CD1c-positive myeloid dendritic cell (primary cell): ENCODE results near the gene OVAAL.

Source experiments
- DNase-seq: peaks from one replicate; pipeline ENCODE4 v3.0.0-alpha.2; 2016; ENCODE audit errors: extremely low spot score

Gene OVAAL

DNA sequence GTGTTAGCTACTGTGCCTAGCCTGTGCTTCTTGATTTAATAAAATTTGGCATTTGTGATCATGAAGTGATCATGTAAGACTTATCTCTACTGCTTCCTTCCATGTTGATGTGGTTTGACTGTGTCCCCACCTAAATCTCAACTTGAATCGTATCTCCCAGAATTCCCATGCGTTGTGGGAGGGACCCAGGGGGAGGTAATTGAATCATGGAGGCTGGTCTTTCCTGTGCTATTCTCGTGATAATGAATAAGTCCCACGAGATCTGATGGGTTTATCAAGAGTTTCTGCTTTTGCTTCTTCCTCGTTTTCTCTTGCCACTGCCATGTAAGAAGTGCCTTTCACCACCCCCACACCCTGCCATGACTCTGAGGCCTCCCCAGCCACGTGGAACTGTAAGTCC is at the start of gene OVAAL:
OVAAL (plus strand) TSS at position 301 of the 400 bp plus-strand sequence.
- no peak for DNase-seq

DNA sequence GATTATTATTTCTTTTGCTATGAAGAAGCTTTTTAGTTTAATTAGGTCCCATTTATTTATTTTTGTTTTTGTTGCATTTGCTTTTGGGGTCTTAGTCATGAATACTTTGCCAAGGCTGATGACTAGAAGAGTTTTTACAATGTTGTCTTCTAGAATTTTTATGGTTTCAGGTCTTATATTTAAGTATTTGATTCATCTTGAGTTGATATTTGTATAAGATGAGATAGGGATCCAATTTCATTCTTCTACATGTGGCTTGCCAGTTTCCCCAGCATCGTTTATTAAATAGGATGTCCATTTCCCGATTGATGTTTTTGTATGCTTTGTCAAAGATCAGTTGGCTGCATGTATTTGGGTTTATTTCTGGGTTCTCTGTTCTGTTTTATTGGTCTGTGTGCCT is 47.9 kb upstream of the OVAAL start:
- no peak for DNase-seq

DNA sequence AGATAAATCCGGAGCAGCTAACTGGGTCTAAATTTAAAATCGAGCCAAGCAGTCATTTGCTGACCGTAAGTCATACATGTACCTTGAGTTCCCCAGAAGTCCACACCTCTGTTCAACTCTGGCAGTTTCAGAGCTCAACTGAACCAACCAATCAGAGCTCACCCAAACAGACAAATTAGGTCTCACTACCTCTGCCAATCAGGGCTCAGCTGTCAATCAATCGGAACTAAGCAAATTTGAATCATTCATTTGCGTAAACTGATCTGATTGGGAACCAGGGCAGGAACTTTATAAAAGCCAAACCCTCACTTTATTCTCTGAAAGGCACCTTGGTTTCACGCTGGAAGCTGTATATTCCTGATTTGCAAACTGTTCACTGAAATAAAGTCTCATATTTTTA is 45.2 kb upstream of the OVAAL start:
- DNase-seq = no peak

DNA sequence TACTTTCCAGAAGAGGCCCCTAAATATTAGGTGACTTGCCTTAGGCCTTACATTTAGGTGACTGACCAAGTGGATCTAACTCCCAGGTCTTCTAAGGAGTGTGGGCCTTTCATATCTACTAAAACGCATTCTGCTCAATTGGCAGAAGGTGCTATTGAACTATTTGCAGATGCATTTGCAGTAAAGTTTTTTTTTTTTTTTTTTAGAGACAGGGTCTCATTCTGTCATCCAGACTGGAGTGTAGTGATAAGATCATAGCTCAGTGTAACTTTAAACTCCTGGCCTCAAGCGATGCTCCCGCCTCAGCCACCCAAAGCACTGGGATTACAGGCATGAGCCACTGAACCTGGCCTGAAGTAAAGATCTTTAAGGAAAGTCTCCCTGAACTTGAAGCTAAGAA is 43.4 kb upstream of the OVAAL start:
- no peak for DNase-seq

DNA sequence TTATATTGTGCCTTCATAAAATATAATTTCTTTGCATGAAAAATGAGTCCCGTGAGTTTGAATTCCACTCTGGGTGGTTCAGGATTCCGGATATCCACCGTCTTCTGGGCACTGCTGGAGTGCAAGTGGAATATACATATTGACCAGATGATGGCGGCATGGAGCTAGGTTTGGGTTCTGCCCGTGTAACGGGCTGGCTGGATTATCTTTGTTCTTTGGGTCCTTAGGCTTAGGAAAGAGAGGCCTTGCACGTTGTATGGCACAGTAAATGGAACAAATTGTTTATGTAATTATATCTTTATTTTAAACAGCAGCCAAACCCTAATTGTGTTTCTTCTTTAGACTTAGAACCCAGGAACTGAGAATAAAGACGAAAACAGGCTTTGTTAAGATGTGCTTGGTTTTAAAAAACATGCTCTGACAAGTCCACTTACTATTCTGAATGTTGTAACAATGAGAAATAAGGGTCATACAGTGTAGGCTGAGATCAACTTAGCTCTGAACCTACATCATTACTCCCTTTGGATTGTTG is 42.8 kb upstream of the OVAAL start:
- DNase-seq = peak; percentile 70

DNA sequence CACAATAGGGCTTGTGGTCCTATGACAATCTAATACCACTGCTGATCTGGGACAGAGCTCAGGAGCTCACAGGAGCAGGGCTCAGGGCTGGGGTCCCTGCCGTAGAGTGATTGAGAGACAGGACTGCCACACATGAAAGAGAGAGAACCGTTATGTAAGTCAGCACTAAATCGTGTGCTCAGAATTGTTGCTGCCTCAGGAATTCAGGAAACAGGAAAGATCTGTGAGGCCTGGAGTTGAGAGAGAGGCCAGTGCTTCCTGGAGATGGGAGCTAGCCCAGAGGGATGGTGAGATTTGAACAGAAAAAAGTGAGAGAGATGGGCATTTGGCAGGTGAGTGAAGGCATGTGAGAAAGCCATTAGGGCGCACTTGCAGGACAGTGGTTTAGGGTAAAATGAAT is 38.9 kb upstream of the OVAAL start:
- no peak for DNase-seq

DNA sequence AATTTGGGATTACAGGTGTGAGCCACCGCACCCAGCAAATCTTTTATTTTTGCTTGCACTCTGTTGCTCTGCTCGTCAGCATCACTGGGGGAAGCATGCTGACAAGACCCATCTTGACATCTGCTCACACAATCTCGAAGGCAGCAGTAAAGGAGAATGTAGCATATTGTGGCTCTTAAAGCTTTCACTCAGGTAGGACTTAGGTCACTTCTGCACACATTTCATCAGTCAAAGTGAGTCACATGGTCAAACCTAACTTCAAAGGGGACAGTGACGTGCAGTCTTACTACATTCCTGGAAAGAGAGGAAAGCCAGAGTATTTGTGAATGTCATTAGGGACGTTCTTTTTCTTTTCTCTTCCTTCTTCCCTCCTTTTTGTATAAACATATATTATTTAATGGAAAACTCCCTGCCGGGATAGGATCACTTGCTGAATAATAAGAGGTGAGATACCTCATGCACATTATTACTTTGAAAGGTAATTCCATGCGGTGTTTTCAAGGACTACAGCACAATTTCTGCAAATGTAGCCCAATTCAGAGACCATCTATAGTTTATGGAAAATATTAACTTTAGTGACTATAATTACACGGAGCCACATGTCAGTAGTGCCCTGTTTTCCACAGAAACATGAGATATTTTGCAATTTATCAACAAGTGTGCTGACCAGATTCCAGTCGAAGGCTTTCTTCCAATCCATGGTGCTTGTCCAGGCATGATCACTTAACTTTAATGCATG is 37.1 kb upstream of the OVAAL start:
- no peak for DNase-seq

DNA sequence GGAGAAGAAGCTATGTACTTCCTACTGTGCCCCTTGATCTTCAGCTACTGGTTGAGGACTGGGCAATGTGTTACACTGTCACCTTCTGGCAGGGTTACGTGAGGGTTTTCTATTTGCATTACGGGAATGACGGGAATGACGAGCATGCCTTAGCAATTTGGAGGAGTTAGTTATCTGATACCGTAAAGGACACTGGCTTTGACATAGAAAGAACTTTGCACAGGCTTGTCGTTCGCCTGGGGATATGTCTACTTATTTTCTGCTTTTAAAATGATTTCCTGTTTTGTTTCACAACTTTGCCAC is 36.6 kb upstream of the OVAAL start:
- DNase-seq = no peak

DNA sequence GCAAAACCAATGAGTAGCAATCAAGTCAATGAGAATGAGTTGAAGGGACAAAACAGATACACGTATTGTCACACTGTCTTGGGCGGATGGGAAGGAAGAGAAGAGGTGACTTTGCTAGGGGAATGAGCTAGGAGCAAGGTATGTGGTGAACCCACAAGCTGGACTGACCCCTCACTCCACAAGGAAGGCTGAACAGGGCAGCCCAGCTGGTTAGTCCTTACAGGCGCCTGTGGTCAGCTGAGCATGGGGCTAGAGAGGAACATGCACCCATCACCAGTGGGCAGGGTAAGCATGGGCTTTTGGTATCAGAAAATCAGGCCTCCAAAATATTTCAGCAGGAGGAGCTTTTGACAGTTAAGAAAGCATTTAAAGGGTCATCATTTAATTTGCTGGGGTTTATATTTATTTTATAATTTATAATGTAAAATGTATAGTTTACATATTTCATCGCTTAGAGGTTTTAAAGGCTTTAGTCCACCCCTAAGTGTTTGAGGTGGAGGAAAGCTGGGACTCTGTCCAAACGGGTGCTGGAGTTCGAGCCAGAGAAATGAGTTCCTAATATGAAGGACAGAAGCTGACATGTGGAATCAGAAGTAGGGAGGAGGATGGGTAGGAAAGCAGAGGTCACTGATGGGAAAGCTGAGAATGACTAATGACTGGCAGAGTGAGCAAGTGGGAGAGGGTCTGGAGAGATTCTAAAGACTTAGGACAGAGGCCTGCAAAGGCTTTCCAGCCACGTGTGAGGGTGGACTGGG is 34.4 kb upstream of the OVAAL start:
- no peak for DNase-seq

DNA sequence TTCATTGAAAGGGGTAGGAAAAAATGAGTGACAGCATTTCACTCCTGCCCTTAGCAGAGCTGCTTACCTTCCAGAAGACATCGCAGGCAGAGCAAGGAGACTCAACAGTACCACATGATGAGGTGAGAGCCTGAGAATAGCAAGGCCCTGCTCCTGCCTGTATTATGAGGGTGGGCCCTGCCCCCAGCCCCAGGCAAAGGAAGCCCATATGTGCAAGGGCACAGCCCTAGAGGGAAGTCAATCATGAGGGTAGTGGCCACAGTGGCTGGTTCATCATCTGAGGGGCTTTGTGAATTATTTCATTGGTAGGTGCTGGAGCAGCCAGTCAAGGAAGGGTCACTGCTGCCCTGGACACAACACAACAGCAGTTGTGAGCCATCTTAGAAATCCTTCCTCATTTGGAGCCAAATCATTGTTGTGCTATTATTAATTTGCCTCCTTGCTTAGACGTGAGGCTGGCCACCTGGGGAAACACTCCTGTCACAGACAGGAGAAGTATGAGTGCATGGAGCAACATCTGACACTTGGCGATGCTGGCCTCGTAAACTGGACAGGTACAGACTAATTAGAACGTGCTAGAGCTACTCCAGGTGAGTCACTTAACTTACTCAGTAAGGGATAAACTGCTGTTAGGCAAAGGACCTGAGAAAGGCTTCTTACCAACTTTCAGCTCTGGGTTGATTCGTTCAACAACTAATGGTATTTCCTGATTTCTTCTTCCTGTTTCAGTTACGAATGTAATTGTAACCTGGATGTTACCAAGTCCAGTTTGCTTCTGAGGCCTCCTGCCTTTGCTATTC is 33.6 kb upstream of the OVAAL start:
- no peak for DNase-seq

DNA sequence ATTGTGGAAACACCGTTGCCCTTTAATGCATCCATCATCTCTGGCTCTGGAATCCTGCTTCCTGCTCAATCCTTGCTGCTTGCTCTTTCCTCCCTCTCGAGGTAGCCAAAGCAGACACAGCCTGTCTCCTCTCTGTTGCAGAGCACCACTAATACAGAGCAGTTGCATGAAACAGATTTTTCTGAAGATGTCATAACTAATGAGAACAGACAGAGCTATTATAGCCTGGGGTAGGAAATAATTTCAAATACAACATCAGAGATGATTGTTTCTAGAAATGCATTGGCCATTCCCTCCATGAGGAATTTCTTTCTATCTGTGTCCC is 33.1 kb upstream of the OVAAL start:
- no peak for DNase-seq

DNA sequence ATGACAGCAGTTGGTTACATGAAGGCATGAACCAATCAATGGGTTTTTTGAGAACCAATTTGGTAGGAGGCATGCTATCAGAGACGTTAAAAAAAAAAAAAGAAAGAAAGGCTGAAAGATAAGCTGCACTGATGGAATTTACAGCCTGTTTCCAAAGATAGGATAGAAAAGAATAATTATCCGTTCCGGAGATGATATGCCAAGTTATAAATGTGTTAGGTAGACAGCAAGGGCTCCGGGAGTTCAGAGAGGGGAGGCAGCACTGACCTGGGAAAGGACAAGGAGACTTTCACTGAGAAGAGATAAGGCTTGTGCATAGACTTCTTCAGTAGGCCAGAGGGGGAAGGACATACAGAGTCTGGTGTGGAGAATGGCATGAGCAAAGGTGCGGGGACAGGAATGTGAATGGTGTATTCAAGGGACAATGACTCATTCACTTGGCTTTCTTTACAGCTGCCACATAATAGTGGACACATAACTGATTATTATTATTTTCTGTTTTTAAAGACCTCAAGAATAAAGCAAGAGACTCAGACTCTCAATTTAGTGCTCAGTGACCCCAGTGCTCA is 31.6 kb upstream of the OVAAL start:
- DNase-seq = no peak

DNA sequence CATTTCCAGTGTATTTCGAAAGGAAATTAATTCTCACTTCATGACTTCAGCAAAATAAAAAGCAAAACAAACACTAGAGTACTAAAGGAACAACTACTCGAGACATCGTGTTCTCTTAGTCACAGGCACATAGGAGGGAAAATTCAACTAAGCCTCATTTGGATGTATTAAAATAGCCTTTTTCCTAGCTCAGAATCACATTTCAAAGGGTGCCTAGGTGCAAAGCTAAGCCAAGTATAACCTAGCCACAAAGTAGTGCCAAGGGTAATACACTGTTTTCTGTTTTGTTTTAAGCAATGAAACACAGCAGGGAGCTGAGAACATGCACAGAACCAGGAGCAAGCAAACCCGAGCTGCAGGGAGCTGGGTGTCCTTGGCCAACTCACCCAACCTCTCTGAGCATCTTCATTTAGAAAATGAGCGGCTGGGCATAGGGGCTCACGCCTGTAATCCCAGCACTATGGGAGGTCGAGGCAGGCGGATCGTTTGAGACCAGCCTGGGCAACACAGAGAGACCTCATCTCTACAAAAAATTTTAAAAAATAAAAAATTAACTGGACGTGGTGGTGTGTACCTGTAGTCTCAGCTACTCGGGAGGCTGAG is 29.8 kb upstream of the OVAAL start:
- DNase-seq = no peak

DNA sequence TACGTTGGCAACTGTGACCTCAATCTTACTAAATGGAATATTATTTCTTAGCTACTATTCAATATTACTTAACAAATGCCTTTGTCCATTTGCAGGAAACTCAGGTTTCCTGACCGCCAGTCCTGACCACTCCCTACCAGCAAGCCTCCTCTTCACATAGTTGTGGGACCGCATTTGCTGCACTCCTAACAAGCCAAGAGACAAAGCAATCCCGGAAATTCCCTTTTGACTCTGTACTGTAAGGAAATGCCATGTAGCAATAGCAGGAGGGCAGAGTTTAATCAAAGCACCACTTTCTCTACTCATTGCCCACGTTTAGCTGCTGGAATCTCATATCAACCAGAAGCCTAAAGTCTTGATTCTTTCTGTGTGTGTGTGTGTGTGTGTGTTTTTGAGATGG is 28.3 kb upstream of the OVAAL start:
- no peak for DNase-seq

DNA sequence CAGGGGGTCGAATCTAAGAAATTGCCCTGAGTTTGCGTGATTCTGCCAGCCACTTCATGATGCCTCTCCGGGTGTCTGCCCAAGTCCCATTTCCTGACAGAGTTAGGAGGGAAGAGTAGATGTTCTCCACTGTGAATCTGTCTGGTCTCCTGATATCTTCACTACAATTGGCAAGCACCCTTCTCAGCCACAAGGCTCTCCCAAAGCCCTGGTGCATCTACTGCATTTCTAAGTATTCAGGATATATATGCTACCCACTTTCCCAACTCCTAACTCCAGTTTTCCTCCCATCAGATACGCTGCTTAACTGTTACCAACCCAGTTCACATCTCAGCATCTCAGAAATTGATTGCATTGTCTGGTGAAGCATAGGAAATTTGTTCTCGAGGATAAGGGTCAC is 25.9 kb upstream of the OVAAL start:
- DNase-seq = no peak

DNA sequence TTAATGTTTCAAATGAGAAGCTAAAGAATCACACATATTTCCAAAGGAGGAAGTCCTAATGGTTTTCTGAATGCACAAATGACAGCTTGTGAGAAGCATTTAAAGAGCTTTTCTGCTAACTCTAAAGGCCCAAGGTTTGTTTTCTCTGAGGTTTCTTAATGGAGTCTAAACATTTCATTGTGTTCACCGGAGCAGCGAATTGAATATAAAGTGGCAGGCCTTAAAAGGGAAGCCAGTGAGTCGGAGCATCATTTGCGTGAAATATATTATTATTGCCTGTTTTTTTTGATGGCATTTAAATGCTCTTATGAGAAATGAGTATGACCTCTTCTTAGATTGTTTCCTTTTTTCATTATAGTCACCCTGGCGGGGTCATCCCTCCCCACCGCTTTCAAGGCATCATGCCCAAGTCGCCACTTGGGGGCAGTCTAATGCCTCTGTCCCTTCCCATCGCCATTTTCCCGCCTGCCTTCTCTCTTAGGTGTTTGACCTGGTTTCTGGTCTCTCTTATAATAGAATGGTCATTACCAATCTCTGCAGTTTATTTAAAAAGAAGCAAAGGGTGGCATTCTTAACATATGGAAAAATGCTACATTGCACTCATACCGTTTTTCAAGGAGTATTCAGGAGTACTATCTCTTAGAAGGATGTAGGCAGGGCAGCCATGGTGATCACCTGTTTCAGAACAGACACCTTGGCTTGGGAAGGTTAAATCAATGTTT is 25.3 kb upstream of the OVAAL start:
- DNase-seq = peak; percentile 65

DNA sequence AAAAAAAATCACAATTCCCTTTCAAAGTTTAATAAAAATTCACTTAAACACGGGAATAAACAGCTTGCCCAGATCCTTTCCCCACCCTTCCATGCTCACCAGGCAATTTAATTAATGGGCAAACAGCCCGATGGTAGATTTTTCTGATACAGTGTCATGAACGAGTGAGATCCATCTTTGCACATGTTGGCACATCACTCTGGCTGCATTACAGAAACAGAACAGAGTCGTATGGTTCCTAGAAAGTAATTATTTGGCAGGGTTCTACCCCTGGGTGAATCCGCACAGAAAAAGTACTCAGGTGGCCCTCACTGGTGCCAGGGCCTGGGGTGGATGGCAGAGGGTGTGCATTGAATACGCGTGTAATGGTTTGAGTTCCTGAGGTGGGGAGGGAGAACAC is 24.6 kb upstream of the OVAAL start:
- DNase-seq = no peak

DNA sequence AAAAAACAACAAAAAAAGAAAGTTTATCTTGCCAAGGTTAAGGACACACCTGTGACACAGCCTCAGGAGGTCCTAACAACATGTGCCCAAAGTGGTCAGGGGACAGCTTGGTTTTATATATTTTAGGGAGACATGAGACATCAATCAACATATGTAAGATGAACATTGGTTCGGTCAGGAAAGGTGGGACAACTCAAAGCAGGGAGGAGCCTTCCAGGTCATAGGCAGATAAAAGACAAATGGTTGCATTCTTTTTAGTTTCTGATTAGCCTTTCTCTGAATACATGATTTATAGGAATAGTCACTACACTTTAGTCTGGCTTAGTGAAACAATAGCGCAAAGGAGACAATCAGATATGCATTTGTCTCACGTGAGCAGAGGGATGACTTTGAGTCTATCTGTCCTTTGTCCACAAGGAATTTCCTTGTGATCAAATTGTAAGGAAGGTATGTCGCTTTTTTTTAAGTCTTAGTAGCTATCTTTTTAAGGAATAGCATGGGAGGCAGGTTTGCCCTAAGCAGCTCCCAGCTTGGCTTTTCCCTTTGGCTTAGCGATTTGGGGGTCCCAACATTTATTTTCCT is 23.3 kb upstream of the OVAAL start:
- DNase-seq = no peak

DNA sequence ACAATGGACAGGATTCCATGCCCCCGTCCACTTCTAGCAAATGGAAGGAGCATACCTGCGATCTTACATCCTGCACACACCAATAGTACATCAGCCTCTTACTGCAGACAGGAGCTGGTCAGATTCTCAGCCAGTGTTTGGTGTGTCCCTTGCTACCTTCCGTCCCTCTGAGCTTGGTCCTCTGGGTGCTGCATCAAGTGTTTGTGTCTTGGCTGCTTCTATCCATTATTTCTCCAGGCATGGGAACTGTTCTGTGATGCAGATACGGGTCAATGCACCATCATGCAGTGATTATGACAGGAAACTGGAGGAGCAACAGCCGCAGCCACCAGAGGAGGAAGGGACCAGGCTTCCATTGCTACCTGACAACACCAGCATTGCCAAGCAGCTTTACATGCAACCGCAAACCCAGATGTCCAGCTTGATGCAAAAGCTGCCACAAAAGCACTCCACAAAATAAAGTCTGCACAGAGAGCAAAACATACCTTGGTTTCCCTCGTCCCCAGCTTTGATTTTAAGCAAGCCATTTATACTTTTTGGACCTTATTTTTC is 21.9 kb upstream of the OVAAL start:
- DNase-seq = no peak

DNA sequence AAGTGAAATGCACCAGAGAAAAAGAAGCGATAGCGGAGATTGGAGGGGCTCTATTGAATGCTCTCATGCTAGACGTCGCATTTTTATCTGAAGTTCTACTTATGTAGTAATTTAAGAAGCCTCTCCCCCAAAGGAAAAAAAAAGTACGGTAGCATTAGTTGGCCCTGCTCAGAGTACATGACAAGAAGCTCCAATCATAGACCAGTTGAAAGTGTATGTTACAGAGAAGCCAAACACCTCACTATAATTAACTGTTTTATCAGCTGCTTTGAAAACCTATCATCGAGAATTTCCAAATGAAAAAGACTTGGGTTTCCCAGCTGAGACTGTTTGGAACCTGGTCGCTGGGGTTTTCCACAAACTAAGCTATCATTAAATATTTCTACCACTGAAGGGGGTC is 19.6 kb upstream of the OVAAL start:
- no peak for DNase-seq
